Measurements from ENCODE around the gene HIVEP1.

Gene HIVEP1

GRCh38 chr6:12058172-12058961 lies 46.3 kb downstream of the HIVEP1 start:
- DNase-seq, result no peak

DNA sequence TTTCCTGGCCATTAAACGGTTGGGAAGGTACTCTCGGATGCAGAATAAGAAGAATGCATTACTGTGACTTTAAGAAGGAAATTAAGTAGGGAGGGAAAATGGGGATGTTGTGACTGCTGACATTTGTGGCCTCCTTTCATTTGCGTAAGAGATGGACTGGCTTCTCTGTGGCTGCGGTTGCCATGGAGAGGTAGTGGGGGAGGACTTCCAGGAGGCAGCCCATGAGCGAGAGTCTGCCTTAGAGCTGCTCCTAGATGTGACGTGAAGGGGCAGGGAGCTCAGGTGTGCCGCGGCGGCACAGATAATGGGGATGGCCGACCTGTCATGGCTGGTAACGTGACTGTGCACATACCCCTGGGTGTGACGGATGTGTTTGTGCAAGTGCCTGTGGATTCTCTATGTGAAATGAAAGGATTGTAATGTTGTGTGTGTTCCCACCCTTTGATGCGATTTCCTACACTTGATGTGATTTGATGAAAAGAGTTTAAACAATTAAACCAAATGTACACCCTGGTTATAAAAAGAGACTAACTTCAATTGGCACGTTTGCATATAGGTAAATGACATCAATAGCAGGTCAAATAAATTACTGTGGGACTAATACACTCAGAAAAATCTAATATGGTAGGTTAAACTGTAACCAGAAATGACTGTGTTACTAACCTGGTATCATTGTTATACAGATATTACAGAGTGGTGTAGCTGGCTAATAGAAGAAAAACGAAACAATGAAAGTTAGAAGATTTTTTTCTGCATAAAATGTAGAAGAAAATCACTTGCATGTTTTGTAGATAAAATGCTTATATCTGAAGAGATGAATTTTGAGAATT lies 48.9 kb downstream of the HIVEP1 start:
- peak; percentile 30 for DNase-seq

DNA sequence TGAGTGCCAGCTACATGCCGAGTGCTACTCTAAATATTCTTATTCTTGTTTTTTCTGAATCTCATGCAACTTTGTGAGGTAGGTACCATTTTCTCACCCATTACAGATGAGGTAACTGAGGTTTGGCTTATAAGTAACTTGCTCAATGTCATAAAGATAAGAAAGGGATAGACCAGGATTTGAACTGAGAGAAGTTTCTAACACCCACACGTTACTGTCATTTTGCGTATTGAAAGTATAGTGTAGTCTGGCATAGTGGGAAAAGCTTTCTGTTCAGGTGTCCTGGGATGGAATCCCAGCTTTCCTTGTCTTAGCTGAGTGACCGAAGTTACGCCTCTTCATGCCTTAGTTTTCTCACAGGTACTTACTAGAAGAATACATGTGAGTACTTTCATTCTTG lies 50.5 kb downstream of the HIVEP1 start:
- DNase-seq, result no peak

DNA sequence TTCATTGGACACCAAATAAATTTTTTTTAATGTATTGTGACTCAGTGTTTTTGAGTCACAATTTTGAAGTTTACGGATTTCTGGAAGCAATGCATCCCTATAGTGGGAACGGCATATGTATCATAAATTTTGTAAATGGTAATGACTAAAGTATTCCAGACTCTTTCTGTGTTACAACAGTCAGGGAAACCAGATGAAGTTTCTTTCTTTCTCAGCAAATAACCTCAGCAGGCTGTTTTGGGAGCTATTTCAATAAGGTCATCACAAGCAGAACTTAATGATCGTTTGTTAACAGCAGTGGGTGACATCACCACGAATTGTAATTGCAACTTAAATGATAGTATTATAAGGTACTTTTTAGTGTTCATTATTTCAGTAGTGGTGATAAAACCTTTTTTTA lies 52.0 kb downstream of the HIVEP1 start:
- DNase-seq, result no peak

- DNase-seq, result no peak
These were observed 52.5 kb downstream of the HIVEP1 start for GRCh38 chr6:12064538-12065071.

DNA sequence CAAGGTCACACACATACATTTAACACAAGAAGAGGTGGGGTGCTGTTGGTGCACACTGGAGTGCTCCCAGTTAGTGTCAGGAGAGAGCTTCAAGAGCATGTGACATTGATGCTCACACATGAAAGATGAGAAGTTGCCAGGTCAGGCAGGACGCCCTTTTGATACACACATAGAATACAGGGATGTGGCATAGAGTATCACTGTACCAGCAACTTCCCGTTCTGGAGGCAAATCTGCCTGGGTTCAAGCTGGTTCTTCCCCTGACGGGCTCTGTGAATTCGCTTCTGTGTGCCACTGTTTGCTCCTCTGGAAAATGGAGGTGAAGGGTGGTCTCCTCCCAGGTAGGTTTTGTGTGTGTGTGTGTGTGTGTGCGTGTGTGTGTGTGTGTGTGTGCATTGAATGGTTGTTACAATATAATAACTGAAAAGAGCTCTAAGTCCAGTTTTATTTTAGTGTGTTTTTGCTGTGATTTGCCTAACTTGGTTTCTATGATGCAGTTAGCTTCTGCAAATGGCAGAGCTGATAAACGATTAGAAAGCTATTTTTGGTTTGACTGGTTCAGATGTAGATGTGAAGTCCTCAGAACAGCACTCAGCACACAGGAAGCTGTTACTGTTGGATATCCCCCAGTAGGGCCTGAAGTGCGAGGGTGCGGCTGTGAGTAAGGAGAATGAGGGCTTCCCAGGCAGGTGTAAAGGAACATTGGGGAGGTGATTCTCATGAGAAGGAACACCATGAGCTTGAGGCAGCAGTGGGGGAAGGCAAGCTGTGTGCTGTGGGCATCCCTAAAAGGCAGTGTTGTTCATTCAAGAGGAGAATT lies 53.4 kb downstream of the HIVEP1 start:
- no peak for DNase-seq

DNA sequence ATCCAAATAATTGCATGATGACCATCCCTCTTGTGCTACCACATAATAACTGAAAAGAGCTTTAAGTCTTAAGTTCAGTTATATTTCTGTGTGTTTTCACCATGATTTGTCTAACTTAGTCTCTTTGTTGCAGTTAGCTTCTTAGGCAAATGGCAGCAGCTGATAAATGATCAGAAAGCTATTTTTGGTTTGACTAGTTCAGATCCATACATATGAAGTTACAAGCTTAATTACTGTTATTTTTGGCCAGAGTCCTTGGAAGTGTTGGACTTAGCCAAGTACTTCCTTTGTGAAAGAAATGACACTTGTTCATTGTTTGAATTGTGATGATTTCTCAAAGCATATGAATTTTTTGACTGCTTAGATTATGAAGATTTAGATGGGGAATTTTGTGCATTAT lies 54.2 kb downstream of the HIVEP1 start:
- DNase-seq, result no peak

DNA sequence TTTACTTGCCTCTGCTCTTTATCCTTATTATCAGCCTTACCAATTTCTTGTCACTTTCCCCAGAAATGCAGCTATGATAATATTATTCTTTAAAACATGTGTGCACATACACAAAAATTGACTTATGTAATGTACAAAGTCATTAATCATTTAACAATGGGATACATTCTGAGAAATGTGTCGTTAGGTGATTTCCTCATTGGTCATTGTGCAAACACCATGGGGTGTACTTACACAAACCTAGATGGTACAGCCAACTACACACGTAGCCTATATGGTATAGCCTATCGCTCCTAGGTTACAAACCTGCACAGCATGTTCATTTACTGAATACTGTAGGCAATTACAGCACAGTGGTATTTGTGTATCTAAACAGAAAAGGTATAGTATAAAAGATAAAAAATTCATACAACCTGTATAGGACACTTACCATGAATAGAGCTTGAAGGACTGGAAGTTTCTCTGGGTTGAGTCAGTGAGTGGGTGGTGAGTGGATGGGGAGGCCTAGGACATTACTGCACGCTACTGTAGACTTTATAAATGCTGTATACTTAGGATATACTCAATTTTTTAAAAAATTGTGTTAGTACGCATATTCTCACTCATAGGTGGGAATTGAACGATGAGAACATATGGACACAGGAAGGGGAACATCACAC lies 56.9 kb downstream of the HIVEP1 start:
- DNase-seq, result no peak

DNA sequence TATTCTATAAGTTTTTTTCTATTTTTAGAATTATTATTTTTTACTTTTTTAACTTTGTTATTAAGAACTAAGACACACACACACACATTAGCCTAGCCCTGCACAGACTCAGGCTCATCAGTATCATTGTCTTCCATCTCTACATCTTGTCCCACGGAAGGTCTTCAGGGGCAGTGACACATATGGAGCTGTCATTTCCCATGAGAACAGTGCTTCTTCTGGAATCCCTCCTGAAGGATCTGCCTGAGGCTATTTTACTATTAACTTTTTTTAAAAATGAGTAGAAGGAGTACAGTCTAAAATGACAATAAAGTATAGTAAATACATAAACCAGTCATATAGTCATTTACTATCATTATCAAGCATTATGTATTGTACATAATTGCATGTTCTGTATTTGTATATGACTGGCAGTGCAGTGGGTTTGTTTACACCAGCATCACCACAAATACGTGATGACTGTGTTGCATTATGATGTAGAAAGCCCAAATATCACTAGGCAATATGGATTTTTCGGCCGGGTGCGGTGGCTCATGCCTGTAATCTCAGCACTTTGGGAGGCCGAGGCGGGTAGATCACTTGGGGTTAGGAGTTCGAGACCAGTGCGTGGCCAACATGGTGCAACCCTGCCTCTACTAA lies 57.9 kb downstream of the HIVEP1 start:
- no peak for DNase-seq

GRCh38 chr6:12071064-12071615 lies 59.0 kb downstream of the HIVEP1 start:
- DNase-seq, result no peak

- no peak for DNase-seq
These were observed 63.0 kb downstream of the HIVEP1 start for GRCh38 chr6:12075067-12075563.

GRCh38 chr6:12077021-12077710 lies 65.1 kb downstream of the HIVEP1 start:
- DNase-seq, result no peak

GRCh38 chr6:12078014-12078413 lies 65.9 kb downstream of the HIVEP1 start:
- DNase-seq, result no peak

DNA sequence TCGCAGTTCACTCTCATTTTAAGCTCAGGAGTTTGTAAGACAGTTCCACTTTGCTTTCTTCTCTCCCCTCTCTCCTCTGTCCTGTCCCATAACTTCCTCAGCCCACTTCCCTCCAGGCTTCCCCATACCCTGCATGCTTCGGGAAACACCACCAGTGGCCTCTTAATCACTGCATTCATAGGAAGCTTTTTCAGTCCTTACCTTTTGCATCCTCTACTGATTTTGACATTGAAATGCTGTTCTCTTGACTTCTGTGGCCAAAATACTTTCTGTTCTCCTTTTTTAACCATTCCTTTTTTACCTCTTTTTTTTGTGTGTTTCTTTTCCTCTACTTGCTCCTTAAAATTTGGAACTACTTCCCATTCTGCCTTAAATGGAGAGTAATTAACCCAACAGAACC lies 69.7 kb downstream of the HIVEP1 start:
- no peak for DNase-seq

DNA sequence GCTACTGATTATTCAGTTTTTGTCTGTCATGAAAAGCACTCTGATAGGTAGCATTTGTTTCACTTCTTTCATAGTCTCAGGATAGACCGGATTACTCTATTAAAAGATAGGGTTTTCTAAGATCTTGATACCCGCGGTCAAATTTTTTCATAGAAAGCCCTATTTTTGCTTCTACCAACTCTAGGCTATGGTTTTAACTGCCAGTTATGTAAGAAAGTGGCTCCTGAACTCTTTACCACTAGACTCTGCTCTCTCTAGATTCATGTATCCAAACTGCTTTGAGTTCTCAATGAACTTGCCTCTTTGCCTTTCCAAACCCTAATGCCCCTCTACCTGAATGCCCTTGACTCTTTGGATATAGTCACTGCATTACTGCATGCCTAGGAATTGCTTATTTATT lies 70.3 kb downstream of the HIVEP1 start:
- no peak for DNase-seq

DNA sequence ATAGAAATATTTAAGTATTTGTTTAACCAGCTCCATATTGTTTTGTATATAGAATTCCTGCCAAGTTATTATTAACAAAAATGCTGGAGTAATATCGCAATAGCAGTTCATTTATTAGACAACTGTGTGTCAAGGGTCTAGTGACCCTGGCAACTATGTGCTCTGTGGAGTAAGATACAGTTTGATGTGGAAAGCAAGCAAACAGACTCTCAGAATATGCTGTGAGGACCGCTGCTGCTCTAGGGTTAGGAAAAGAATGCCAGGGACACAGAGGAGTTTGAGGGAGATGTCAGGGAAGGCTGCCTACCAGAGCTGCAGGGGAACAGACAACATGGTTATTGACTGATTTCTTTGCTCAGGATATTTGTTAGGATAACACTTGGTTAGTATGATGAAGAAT lies 71.2 kb downstream of the HIVEP1 start:
- DNase-seq, result no peak

GRCh38 chr6:12083763-12084162 lies 71.7 kb downstream of the HIVEP1 start:
- DNase-seq, result no peak

DNA sequence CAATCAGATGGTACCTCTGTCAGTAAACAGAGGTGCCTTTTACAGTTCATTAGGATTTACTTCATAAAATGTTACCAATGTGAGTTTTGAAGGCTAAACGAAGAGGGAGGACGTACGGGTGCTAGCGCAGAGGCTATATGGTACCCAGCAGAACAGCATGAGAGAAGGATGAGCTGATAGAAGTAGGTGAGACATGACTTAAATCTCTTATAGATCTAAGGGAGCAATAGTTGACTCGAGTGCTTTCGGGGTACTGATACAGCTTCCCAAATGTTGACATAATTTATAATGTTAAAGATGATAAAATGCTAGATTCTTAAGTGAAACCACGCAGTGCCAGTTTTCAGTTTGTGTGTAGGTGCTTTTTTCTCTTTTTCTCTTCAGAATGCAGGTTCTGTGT lies 72.6 kb downstream of the HIVEP1 start:
- no peak for DNase-seq

DNA sequence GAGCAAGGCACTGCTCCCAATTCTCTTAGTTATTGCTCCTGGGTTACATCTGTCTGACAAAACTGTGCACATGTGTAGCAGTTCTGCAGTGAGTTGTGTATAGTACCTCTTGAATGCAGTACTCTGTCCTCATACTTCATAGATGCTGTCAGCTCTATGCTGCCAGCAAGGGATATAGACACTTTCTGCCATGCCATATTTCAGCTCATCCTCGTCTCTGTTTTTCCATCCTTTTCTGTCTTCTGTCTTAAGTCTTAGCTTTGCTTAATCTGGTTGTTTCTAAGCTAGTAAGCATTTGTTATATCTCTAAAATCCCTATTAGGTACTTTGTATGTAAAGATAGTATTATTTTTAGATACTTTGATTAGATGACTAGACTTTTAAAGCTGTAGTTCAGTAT lies 76.4 kb downstream of the HIVEP1 start:
- no peak for DNase-seq

DNA sequence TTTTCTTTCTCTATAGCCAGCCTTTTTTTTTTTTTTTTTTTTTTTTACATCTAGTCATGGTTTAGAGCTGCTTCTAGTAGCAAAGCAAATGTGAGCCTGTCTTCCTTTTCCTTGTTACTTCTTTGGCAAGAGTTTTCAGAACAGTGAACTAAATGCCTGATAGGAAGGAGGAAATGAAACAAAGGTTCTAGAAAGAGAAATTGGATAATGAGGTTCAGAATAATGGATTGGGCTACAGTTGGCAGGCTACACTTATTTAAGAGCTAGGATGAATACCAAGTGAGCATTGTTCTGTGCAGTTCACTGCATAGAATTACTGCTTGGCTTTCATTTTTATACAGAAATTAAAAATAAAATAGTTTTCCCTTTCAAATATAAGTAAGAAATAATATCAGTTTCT lies 78.6 kb downstream of the HIVEP1 start:
- DNase-seq, result no peak

DNA sequence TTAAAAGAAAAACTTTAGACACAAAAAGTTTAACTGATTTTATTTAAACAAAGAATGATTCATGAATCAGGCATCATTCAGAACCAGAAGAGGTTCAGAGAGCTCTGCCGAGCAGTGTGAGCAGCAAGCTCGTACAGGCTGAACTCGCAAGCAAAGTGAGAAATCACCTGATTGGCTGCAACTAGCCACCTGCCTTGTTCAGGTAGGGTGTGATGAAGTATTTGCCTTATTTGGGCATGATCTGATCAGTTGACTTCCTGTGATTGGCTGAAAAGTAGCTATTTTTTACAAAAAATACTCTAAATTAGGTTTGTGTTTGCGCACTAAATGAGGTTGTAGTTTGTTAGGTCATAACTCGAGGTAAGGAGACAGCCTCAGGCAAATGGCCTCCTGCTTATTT lies 80.7 kb downstream of the HIVEP1 start:
- no peak for DNase-seq
